Loucy (cell line): ENCODE measurements around the gene STOX1.

ENCODE experiments used
- CTCF ChIP-seq: fragments of 200-600 bp; sonication (generic); conservative IDR thresholded peaks from 2 replicates; pipeline ENCODE4 v1.5.1; 2014; ENCODE audit warnings: mild to moderate bottlenecking, antibody characterized with exemption, low read length
- EZH2phosphoT487 ChIP-seq: fragments of 200-600 bp; IDR thresholded peaks from 2 replicates; pipeline ENCODE4 v1.6.1; 2018; ENCODE audit warnings: antibody characterized with exemption, mild to moderate bottlenecking, moderate library complexity, borderline replicate concordance

GRCh38 chr10:68857005-68857404, 29.7 kb downstream of the STOX1 start:
- TF ChIP-seq CTCF, result no peak
- no peak for TF ChIP-seq EZH2phosphoT487
